Measurements from ENCODE around the gene CBARP.

The CBARP gene

GRCh38 chr19:1227304-1228054, 10.3 kb downstream of the CBARP start:
- no peak for DNase-seq (ENCODE audit: low read depth in 3 of 3)

GRCh38 chr19:1226522-1227303, 11.1 kb downstream of the CBARP start:
- no peak for DNase-seq (ENCODE audit: low read depth in 3 of 3)

- no peak for DNase-seq (ENCODE audit: low read depth in 3 of 3)
These were observed 11.6 kb downstream of the CBARP start for GRCh38 chr19:1226227-1226518.

- no peak for DNase-seq (ENCODE audit: low read depth in 3 of 3)
These were observed 12.2 kb downstream of the CBARP start for GRCh38 chr19:1225440-1226226.

GRCh38 chr19:1224847-1225246, 13.0 kb downstream of the CBARP start:
- no peak for DNase-seq (ENCODE audit: low read depth in 3 of 3)

GRCh38 chr19:1224047-1224825, 13.6 kb downstream of the CBARP start:
- DNase-seq (ENCODE audit: low read depth in 3 of 3): no peak

- no peak for DNase-seq (ENCODE audit: low read depth in 3 of 3)
These were observed 14.6 kb downstream of the CBARP start for GRCh38 chr19:1223018-1223855.

GRCh38 chr19:1222394-1222793, 15.4 kb downstream of the CBARP start:
- DNase-seq (ENCODE audit: low read depth in 3 of 3): no peak

- no peak for DNase-seq (ENCODE audit: low read depth in 3 of 3)
These were observed 15.9 kb downstream of the CBARP start for GRCh38 chr19:1221904-1222255.

GRCh38 chr19:1220976-1221903, 16.6 kb downstream of the CBARP start:
- no peak for DNase-seq (ENCODE audit: low read depth in 3 of 3)

- no peak for DNase-seq (ENCODE audit: low read depth in 3 of 3)
These were observed 17.3 kb downstream of the CBARP start for GRCh38 chr19:1220477-1220930.

GRCh38 chr19:1219786-1220476, 17.9 kb downstream of the CBARP start:
- DNase-seq (ENCODE audit: low read depth in 3 of 3): no peak

- no peak for DNase-seq (ENCODE audit: low read depth in 3 of 3)
These were observed 18.8 kb downstream of the CBARP start for GRCh38 chr19:1218751-1219567.

GRCh38 chr19:1217366-1217765, 20.4 kb downstream of the CBARP start:
- no peak for DNase-seq (ENCODE audit: low read depth in 3 of 3)

- no peak for DNase-seq (ENCODE audit: low read depth in 3 of 3)
These were observed 21.0 kb downstream of the CBARP start for GRCh38 chr19:1216756-1217155.

- no peak for DNase-seq (ENCODE audit: low read depth in 3 of 3)
These were observed 22.7 kb downstream of the CBARP start for GRCh38 chr19:1214862-1215731.

GRCh38 chr19:1214299-1214861, 23.4 kb downstream of the CBARP start:
- DNase-seq (ENCODE audit: low read depth in 3 of 3): no peak

All from stimulated activated CD4-positive, alpha-beta T cell treated with anti-CD3 and anti-CD28 coated beads, TNF-alpha, amount 100 ng/mL, for 4 hours (primary cell).